ENCODE measurements around the gene RAD52.
A peak's percentile ranks its signal among the peaks of the same experiment; 100 is the strongest.
"Not testable (repeated sequence)": the region's sequence is repeated elsewhere in the genome, so short reads cannot be mapped to it uniquely, and the experiment has no call there.

RAD52 gene

GRCh38 chr12:966724-967123 is 17.2 kb upstream of the RAD52 start:
- DNase-seq, result peak in 1 of 2 experiments; percentile 8

- no peak for DNase-seq
Measured at GRCh38 chr12:958588-959123, 9.2 kb upstream of the RAD52 start.

GRCh38 chr12:955939-956338 is 6.4 kb upstream of the RAD52 start:
- no peak for DNase-seq

GRCh38 chr12:954741-955140 is 5.2 kb upstream of the RAD52 start:
- no peak for DNase-seq

- no peak for DNase-seq
Measured at GRCh38 chr12:953776-954175, 4.3 kb upstream of the RAD52 start.

GRCh38 chr12:951176-951575 is 1.7 kb upstream of the RAD52 start:
- DNase-seq, result no peak

- no peak for DNase-seq
Measured at GRCh38 chr12:948238-948637, 1.3 kb downstream of the RAD52 start.

- no peak for DNase-seq
Measured at GRCh38 chr12:946631-947030, 2.9 kb downstream of the RAD52 start.

- no peak for DNase-seq
Measured at GRCh38 chr12:946212-946611, 3.3 kb downstream of the RAD52 start.

GRCh38 chr12:944211-944610 is 5.3 kb downstream of the RAD52 start:
- DNase-seq, result no peak

GRCh38 chr12:943051-943450 is 6.4 kb downstream of the RAD52 start:
- no peak for DNase-seq

GRCh38 chr12:938810-939209 is 10.7 kb downstream of the RAD52 start:
- no peak for DNase-seq

GRCh38 chr12:936377-937345 is 12.8 kb downstream of the RAD52 start:
- DNase-seq, result no peak

- not testable (repeated sequence) for DNase-seq
Measured at GRCh38 chr12:935891-936290, 13.6 kb downstream of the RAD52 start.

- no peak for DNase-seq
Measured at GRCh38 chr12:931591-931990, 17.9 kb downstream of the RAD52 start.

- no peak for DNase-seq
Measured at GRCh38 chr12:931060-931459, 18.4 kb downstream of the RAD52 start.

GRCh38 chr12:926641-927040 is 22.9 kb downstream of the RAD52 start:
- DNase-seq, result no peak

GRCh38 chr12:922285-922684 is 27.2 kb downstream of the RAD52 start:
- DNase-seq, result no peak

- DNase-seq, result no peak
Measured at GRCh38 chr12:920676-921075, 28.8 kb downstream of the RAD52 start.

- DNase-seq, result no peak
Measured at GRCh38 chr12:916712-917445, 32.6 kb downstream of the RAD52 start.

GRCh38 chr12:916240-916639 is 33.3 kb downstream of the RAD52 start:
- peak; percentile 75 to 76 for DNase-seq

- peak; percentile 11 to 12 for DNase-seq
Measured at GRCh38 chr12:915090-915489, 34.4 kb downstream of the RAD52 start.

GRCh38 chr12:913919-914698 is 35.4 kb downstream of the RAD52 start:
- DNase-seq, result no peak
